ENCODE measurements around the gene ZZZ3.
"Not testable (repeated sequence)": the region's sequence is repeated elsewhere in the genome, so short reads cannot be mapped to it uniquely, and the experiment has no call there.

Gene ZZZ3

GRCh38 chr1:77671836-77672235 is 10.6 kb downstream of the ZZZ3 start:
- no peak for DNase-seq (ENCODE audit: low read depth in 2 of 2, low spot score in 1 of 2)

GRCh38 chr1:77670330-77670729 is 12.1 kb downstream of the ZZZ3 start:
- DNase-seq (ENCODE audit: low read depth in 2 of 2, low spot score in 1 of 2): no peak

GRCh38 chr1:77668924-77669449 is 13.5 kb downstream of the ZZZ3 start:
- no peak for DNase-seq (ENCODE audit: low read depth in 2 of 2, low spot score in 1 of 2)

GRCh38 chr1:77664939-77665516 is 17.4 kb downstream of the ZZZ3 start:
- no peak for DNase-seq (ENCODE audit: low read depth in 2 of 2, low spot score in 1 of 2)

GRCh38 chr1:77661696-77662095 is 20.8 kb downstream of the ZZZ3 start:
- DNase-seq (ENCODE audit: low read depth in 2 of 2, low spot score in 1 of 2): no peak

GRCh38 chr1:77659879-77660593 is 22.4 kb downstream of the ZZZ3 start:
- no peak for DNase-seq (ENCODE audit: low read depth in 2 of 2, low spot score in 1 of 2)

- DNase-seq (ENCODE audit: low read depth in 2 of 2, low spot score in 1 of 2): no peak
Measured at GRCh38 chr1:77658271-77658670, 24.2 kb downstream of the ZZZ3 start.

GRCh38 chr1:77655431-77655974 is 27.0 kb downstream of the ZZZ3 start:
- DNase-seq (ENCODE audit: low read depth in 2 of 2, low spot score in 1 of 2): no peak

- no peak for DNase-seq (ENCODE audit: low read depth in 2 of 2, low spot score in 1 of 2)
Measured at GRCh38 chr1:77652970-77653516, 29.4 kb downstream of the ZZZ3 start.

GRCh38 chr1:77652268-77652667 is 30.2 kb downstream of the ZZZ3 start:
- no peak for DNase-seq (ENCODE audit: low read depth in 2 of 2, low spot score in 1 of 2)

GRCh38 chr1:77649127-77649526 is 33.3 kb downstream of the ZZZ3 start:
- no peak for DNase-seq (ENCODE audit: low read depth in 2 of 2, low spot score in 1 of 2)

GRCh38 chr1:77646224-77646623 is 36.2 kb downstream of the ZZZ3 start:
- DNase-seq (ENCODE audit: low read depth in 2 of 2, low spot score in 1 of 2): not testable (repeated sequence)

- DNase-seq (ENCODE audit: low read depth in 2 of 2, low spot score in 1 of 2): no peak
Measured at GRCh38 chr1:77643456-77643855, 39.0 kb downstream of the ZZZ3 start.

- DNase-seq (ENCODE audit: low read depth in 2 of 2, low spot score in 1 of 2): no peak
Measured at GRCh38 chr1:77642941-77643340, 39.5 kb downstream of the ZZZ3 start.

GRCh38 chr1:77642196-77642595 is 40.3 kb downstream of the ZZZ3 start:
- DNase-seq (ENCODE audit: low read depth in 2 of 2, low spot score in 1 of 2): no peak

- DNase-seq (ENCODE audit: low read depth in 2 of 2, low spot score in 1 of 2): no peak
Measured at GRCh38 chr1:77639557-77640069, 42.8 kb downstream of the ZZZ3 start.

- no peak for DNase-seq (ENCODE audit: low read depth in 2 of 2, low spot score in 1 of 2)
Measured at GRCh38 chr1:77639056-77639455, 43.4 kb downstream of the ZZZ3 start.

- DNase-seq (ENCODE audit: low read depth in 2 of 2, low spot score in 1 of 2): no peak
Measured at GRCh38 chr1:77636864-77637263, 45.6 kb downstream of the ZZZ3 start.
